ENCODE measurements around the gene SGTA.

DNA sequence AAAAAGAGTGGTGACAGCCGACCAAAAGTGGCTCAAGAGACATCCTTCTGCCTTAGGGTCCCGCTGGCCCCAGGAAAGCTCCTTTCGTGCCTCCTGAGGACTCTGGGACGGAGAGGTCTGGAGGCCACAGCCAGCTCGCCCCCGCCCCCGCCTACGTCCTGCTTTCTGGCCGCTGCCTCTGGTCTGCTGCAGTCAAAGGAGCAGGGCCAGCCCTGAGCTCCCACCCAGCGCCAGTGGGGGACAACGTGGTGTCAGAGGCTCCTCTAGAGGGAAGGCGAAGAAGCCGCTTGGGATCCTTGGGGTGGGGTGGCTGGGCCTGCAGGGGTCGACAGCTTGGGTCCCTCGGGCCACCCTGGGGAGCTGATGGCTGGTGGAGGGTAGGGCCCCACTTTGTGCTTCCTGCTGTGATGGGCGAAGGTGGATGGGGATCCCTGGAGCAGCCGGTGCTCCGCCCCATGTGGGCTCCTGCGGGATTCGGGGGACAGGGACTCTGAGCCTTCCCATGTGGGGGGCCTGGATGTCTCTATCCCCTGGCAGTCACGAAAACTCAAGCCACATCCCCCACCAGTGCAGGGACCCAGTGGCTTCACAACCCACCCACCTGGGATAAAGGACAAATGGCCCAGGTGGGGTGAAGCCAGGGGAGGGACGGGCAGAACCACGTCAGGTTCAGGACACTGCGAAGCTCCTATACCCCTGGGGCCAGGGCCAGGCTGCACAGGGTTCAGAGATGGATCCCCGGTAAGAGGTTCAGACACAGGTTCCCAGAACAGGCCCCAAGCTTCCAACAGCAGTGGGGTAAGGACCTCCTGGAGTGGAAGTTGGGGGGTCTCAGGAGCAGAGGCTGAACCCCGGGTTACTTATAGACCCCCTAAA, 52.9 kb downstream of the SGTA start:
- TF ChIP-seq, protein P1, sequence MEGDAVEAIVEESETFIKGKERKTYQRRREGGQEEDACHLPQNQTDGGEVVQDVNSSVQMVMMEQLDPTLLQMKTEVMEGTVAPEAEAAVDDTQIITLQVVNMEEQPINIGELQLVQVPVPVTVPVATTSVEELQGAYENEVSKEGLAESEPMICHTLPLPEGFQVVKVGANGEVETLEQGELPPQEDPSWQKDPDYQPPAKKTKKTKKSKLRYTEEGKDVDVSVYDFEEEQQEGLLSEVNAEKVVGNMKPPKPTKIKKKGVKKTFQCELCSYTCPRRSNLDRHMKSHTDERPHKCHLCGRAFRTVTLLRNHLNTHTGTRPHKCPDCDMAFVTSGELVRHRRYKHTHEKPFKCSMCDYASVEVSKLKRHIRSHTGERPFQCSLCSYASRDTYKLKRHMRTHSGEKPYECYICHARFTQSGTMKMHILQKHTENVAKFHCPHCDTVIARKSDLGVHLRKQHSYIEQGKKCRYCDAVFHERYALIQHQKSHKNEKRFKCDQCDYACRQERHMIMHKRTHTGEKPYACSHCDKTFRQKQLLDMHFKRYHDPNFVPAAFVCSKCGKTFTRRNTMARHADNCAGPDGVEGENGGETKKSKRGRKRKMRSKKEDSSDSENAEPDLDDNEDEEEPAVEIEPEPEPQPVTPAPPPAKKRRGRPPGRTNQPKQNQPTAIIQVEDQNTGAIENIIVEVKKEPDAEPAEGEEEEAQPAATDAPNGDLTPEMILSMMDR (IDR thresholded peaks at IDR 0.05; ENCODE audit: insufficient read depth, low read length) = no peak
- TF ChIP-seq, protein P2, sequence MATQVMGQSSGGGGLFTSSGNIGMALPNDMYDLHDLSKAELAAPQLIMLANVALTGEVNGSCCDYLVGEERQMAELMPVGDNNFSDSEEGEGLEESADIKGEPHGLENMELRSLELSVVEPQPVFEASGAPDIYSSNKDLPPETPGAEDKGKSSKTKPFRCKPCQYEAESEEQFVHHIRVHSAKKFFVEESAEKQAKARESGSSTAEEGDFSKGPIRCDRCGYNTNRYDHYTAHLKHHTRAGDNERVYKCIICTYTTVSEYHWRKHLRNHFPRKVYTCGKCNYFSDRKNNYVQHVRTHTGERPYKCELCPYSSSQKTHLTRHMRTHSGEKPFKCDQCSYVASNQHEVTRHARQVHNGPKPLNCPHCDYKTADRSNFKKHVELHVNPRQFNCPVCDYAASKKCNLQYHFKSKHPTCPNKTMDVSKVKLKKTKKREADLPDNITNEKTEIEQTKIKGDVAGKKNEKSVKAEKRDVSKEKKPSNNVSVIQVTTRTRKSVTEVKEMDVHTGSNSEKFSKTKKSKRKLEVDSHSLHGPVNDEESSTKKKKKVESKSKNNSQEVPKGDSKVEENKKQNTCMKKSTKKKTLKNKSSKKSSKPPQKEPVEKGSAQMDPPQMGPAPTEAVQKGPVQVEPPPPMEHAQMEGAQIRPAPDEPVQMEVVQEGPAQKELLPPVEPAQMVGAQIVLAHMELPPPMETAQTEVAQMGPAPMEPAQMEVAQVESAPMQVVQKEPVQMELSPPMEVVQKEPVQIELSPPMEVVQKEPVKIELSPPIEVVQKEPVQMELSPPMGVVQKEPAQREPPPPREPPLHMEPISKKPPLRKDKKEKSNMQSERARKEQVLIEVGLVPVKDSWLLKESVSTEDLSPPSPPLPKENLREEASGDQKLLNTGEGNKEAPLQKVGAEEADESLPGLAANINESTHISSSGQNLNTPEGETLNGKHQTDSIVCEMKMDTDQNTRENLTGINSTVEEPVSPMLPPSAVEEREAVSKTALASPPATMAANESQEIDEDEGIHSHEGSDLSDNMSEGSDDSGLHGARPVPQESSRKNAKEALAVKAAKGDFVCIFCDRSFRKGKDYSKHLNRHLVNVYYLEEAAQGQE (IDR thresholded peaks at IDR 0.05; ENCODE audit: insufficient replicate concordance, low read depth) = no peak
- no peak for TF ChIP-seq POLR2AphosphoS5 (IDR thresholded peaks at IDR 0.05; ENCODE audit: low read depth)
